Muscle of leg (tissue), 11 donors: ENCODE results near the gene OMP. TPM values are rescaled to one million over a fixed set of nuclear protein-coding genes. Genes with fewer than 3 reads are reported as not detected.

Source experiments
- DNase-seq: peaks from one replicate; pipeline ENCODE4 v3.0.0; 2013
- H3K27ac ChIP-seq: one replicate; pipeline ENCODE4 v1.5.1; 2013; ENCODE audit warnings: mild to moderate bottlenecking, low read length, control low read depth
- H3K27me3 ChIP-seq: one replicate; pipeline ENCODE4 v1.6.1; 2013; ENCODE audit warnings: low read length; ENCODE audit not compliant: control insufficient read depth, insufficient read depth
- H3K36me3 ChIP-seq: one replicate; pipeline ENCODE4 v1.6.1; 2013; ENCODE audit warnings: low read length; ENCODE audit not compliant: control insufficient read depth, insufficient read depth
- H3K4me1 ChIP-seq: one replicate; pipeline ENCODE4 v1.6.1; 2013; ENCODE audit warnings: low read length; ENCODE audit not compliant: control insufficient read depth, insufficient read depth
- H3K4me3 ChIP-seq: one replicate; pipeline ENCODE4 v1.5.1; 2013; ENCODE audit warnings: low read length, control low read depth
- H3K9me3 ChIP-seq: replicated peaks from 2 replicates; pipeline ENCODE4 v1.6.1; 2013; ENCODE audit warnings: low read depth, low read length; ENCODE audit not compliant: control insufficient read depth
- WGBS: methylation state at CpG from one replicate; pipeline ENCODE4 v1.1.5; 2013; ENCODE audit warnings: missing lambda C conversion rate; ENCODE audit not compliant: insufficient coverage; 5-methylcytosine and 5-hydroxymethylcytosine counted together
- polyA plus RNA-seq, 8 donors: library from polyadenylated mRNA; unstranded; fragments of 120-200 nt; gene quantifications; one replicate each; pipeline versions ENCODE4 v1.2.1 to v1.2.3, GENCODE V29; 2013; ENCODE audit warnings: inconsistent platforms in 1 of 8, low replicate concordance in 1 of 8; ENCODE audit not compliant: insufficient read length in 8 of 8, insufficient read depth in 1 of 8
- total RNA-seq: library from RNA; stranded (reverse); fragments of 120-200 nt; gene quantifications from one replicate; pipeline ENCODE4 v1.2.4, GENCODE V29; 2013

The OMP gene
- total and polyA plus RNA-seq, 9 donors: 0.27 TPM; not detected in 8

DNA sequence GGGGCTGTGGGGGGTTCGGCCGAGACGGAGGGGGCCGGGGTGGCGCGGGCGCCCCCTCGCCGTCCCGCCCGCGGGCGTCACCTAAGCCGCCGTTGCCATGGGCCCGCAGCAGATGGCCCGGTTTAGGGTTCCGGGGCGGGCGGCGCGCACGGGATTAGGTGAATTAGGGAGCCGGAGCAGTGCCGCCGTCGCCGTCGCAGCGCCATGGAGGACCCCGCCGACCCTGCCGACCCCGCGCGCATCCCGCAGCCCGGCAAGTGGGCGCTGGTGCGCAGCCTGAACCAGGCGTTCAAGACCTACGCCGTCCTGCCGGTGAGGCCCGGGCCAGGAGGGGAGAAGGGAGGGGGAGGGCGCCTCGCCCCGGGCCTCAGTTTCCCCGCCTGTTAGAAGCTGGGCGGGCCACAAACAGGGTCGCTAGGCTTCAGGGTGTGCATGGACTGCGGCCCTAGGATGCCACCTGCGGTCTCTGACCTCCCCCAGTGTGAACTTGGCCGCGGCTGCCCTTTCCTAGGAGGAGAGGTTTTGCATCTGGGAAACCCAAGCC, 35.5 kb downstream of the OMP start:
- 8% methylated on average over 54 of the region's 55 CpGs for WGBS
- Histone ChIP-seq H3K27ac (no peak overlapping the region), H3K27me3 (peaks cover 29% of the 10 kb centered on the region), H3K4me1 (peaks cover 40% of the 10 kb centered on the region), H3K4me3 (no peak overlapping the region), H3K9me3 (no peaks in the 10 kb centered on the region), H3K36me3 (no peaks in the 10 kb centered on the region)
- DNase-seq: no peak

DNA sequence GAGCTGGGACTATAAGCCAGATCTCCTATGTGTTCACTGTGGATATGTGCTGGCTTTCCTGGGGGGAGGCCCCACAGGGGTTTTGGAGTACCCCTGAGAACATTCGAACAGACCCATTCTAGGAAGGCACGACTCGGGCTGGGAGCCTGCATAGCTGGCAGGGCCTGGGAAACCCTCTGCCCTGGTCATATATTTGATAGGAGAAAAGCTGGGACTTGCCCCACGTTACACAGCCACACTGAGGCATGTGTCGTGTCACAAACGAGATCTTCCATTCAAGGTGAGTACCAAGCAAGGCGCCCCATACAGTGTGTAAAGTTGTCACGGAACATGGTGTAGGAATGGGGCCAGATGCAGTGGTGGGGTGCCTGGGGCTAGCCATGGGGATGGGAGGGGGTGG, 36.6 kb downstream of the OMP start:
- peaks cover 42% of the 10 kb centered on the region for H3K4me1 ChIP-seq
- no peaks in the 10 kb centered on the region for H3K36me3 ChIP-seq
- no peak overlapping the region for H3K27ac ChIP-seq
- H3K4me3 ChIP-seq: no peak overlapping the region
- DNase-seq: no peak
- H3K27me3 ChIP-seq: peaks cover 29% of the 10 kb centered on the region
- no peaks in the 10 kb centered on the region for H3K9me3 ChIP-seq
- WGBS: 96% methylated on average over 7 of the region's 8 CpGs

DNA sequence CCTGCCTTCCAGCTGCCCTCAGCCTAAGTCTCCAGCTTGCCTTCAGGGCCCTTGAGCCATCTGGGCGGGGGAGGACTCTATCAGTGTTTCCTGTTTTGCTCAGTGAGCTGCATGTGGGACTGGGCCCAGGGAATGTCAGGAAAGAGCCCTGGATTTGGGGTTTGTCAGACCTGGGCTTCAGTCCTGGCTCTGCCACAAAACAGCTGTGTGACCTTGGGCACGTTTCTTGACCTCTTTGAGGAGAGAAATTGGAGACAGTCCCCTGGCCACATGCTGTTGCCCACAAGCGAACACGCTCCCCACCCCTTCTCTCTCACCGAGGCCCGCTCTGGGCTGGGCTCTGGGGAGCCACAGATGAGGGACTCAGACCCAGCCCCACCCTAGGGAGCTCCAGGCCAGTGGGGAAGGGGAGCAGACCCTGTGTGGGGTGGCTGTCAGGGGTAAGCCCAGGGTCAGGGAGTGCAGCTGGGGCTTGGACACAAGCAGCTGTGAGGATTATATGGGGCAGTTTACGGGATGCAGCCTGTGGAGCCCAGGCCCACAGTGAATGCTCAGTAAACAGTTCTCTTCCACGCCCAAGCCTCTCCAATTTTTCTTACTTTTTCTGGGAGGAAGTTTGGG, 37.7 kb downstream of the OMP start:
- no peaks in the 10 kb centered on the region for H3K9me3 ChIP-seq
- peak; percentile 75 for DNase-seq
- H3K27ac ChIP-seq: peak overlapping the region; percentile 72
- H3K4me1 ChIP-seq: peaks cover 50% of the 10 kb centered on the region
- H3K27me3 ChIP-seq: peaks cover 29% of the 10 kb centered on the region
- H3K4me3 ChIP-seq: no peak overlapping the region
- WGBS: 17% methylated on average over 1 of the region's 8 CpGs
- no peaks in the 10 kb centered on the region for H3K36me3 ChIP-seq

- no peak for DNase-seq
- no peaks in the 10 kb centered on the region for H3K9me3 ChIP-seq
- peaks cover 31% of the 10 kb centered on the region for H3K27me3 ChIP-seq
- H3K27ac ChIP-seq: peak overlapping the region; percentile 72
- H3K36me3 ChIP-seq: no peaks in the 10 kb centered on the region
- WGBS: no CpG with 5 or more reads among the region's 4 CpGs
- no peak overlapping the region for H3K4me3 ChIP-seq
- peaks cover 50% of the 10 kb centered on the region for H3K4me1 ChIP-seq
These were observed 38.4 kb downstream of the OMP start for GRCh38 chr11:77141034-77141433.

GRCh38 chr11:77141475-77141874, 38.8 kb downstream of the OMP start:
- Histone ChIP-seq H3K36me3 (no peaks in the 10 kb centered on the region), H3K4me1 (peaks cover 54% of the 10 kb centered on the region), H3K9me3 (no peaks in the 10 kb centered on the region), H3K27me3 (peaks cover 33% of the 10 kb centered on the region), H3K27ac (no peak overlapping the region), H3K4me3 (no peak overlapping the region)
- 87% methylated on average over 3 of the region's 4 CpGs for WGBS
- DNase-seq: no peak

DNA sequence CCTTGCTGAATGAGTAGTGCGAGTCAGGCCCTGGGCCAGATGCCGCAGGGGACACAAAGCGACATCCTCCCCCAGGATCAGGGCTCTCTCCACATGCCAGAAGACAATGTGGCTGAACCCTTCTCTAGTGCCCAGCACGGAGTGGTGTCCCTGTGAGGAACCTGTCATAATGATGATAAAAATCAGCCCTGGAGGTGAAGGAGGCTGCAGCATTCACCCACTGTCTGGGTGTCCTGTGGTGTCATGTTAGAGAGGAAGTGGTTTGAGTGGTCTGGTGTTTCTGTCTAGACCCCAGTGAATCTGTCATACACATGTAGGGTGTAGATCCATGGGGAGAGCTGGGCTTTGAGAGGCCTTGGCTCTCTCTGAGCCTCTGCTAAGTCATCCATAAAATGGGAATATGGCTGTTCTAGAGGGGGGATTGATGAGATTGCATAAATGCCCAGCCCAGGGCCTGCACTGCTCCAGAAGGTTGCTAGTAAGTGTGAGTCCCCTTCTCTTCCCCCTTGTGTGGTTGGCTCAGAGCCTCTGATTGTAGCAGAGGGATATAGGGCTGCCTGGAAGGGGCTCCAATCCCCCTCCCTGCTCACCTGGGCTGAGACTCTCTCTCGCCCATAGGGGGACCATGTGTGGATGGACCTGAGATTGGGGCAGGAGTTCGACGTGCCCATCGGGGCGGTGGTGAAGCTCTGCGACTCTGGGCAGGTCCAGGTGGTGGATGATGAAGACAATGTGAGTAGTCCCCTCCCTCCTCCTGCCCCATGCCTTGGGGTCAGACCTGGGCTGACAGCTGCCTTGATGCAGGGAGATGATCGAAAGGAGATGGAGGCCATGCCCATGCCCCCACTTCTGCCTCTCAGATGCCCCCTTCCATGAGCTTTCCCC, 39.7 kb downstream of the OMP start:
- Histone ChIP-seq H3K4me3 (no peak overlapping the region), H3K4me1 (peaks cover 57% of the 10 kb centered on the region), H3K27ac (no peak overlapping the region), H3K9me3 (no peaks in the 10 kb centered on the region), H3K36me3 (no peaks in the 10 kb centered on the region), H3K27me3 (peaks cover 30% of the 10 kb centered on the region)
- 80% methylated on average over 3 of the region's 11 CpGs for WGBS
- no peak for DNase-seq

GRCh38 chr11:77143405-77144020, 40.9 kb downstream of the OMP start:
- Histone ChIP-seq H3K4me3 (no peak overlapping the region), H3K4me1 (peaks cover 54% of the 10 kb centered on the region), H3K36me3 (no peaks in the 10 kb centered on the region), H3K9me3 (no peaks in the 10 kb centered on the region), H3K27ac (no peak overlapping the region), H3K27me3 (peaks cover 24% of the 10 kb centered on the region)
- no peak for DNase-seq
- 83% methylated on average over 8 of the region's 8 CpGs for WGBS

GRCh38 chr11:77144196-77144856, 41.7 kb downstream of the OMP start:
- DNase-seq: no peak
- H3K27me3 ChIP-seq: peaks cover 18% of the 10 kb centered on the region
- no peaks in the 10 kb centered on the region for H3K36me3 ChIP-seq
- no peak overlapping the region for H3K4me3 ChIP-seq
- H3K4me1 ChIP-seq: peaks cover 48% of the 10 kb centered on the region
- H3K9me3 ChIP-seq: no peaks in the 10 kb centered on the region
- H3K27ac ChIP-seq: no peak overlapping the region
- WGBS: 25% methylated on average over 2 of the region's 9 CpGs

- Histone ChIP-seq H3K27ac (no peak overlapping the region), H3K4me1 (peaks cover 42% of the 10 kb centered on the region), H3K36me3 (no peaks in the 10 kb centered on the region), H3K27me3 (peaks cover 16% of the 10 kb centered on the region), H3K4me3 (no peak overlapping the region), H3K9me3 (no peaks in the 10 kb centered on the region)
- 63% methylated on average over 3 of the region's 7 CpGs for WGBS
- no peak for DNase-seq
These were observed 42.3 kb downstream of the OMP start for GRCh38 chr11:77144857-77145428.
